Fibroblast of lung (primary cell): Measurements from ENCODE around the gene TCIRG1.

Source experiments
- CTCF ChIP-seq, 2 donors: IDR thresholded peaks in 1 of 2; conservative IDR thresholded peaks in 1 of 2; 1 replicate in 1 of 2; 2 replicates in 1 of 2; pipeline ENCODE4 v1.5.1; 2011 to 2012; ENCODE audit warnings: low read length in 2 of 2, control low read depth in 1 of 2, inconsistent platforms in 1 of 2, low read depth in 1 of 2, mild to moderate bottlenecking in 1 of 2
- EZH2 ChIP-seq: IDR thresholded peaks from 2 replicates; pipeline ENCODE4 v1.5.1; 2012; ENCODE audit warnings: low read length, control low read depth, mild to moderate bottlenecking; ENCODE audit errors: missing control alignments

GRCh38 chr11:68040101-68040956 is 1.5 kb downstream of the TCIRG1 start:
- TF ChIP-seq CTCF (conservative IDR thresholded peaks at IDR 0.05 in 1 of 2, IDR thresholded peaks at IDR 0.05 in 1 of 2; ENCODE audit: low read depth in 1 of 2, low read length in 2 of 2), result no peak
- no peak for TF ChIP-seq EZH2
